ENCODE results near the gene SPATA2L.

SPATA2L gene

GRCh38 chr16:89709716-89710432, 8.4 kb upstream of the SPATA2L start:
- no peak overlapping the region for H3K27ac ChIP-seq (replicated peaks)

GRCh38 chr16:89709166-89709565, 7.7 kb upstream of the SPATA2L start:
- Histone ChIP-seq H3K4me3 (replicated peaks; ENCODE audit: insufficient read depth, low read length) (no peak overlapping the region), H3K27me3 (ENCODE audit: insufficient read depth, poor library complexity, severe bottlenecking) (no peaks in the 10 kb centered on the region), H3K27ac (replicated peaks) (no peak overlapping the region)
- no peak for TF ChIP-seq REST (IDR thresholded peaks at IDR 0.05; ENCODE audit: insufficient replicate concordance, low read depth)
- TF ChIP-seq POLR2AphosphoS5 (IDR thresholded peaks at IDR 0.05; ENCODE audit: low read depth): no peak
- no peak for TF ChIP-seq SPI1 (IDR thresholded peaks at IDR 0.05; ENCODE audit: borderline replicate concordance, low read depth)
- TF ChIP-seq CTCF (IDR thresholded peaks at IDR 0.05; ENCODE audit: insufficient read depth, low read length): no peak
- TF ChIP-seq GABPA (IDR thresholded peaks at IDR 0.05; ENCODE audit: low read depth): no peak
- no peak for DNase-seq (ENCODE audit: low read depth in 1 of 2, low spot score in 1 of 2)

More at GRCh38 chr16:89709716-89710432, 8.4 kb upstream of the SPATA2L start:
- no peak overlapping the region for H3K4me3 ChIP-seq (replicated peaks; ENCODE audit: insufficient read depth, low read length)
- no peak for DNase-seq (ENCODE audit: low read depth in 1 of 2, low spot score in 1 of 2)
- TF ChIP-seq GABPA (IDR thresholded peaks at IDR 0.05; ENCODE audit: low read depth) (no peak), REST (IDR thresholded peaks at IDR 0.05; ENCODE audit: insufficient replicate concordance, low read depth) (no peak), CTCF (IDR thresholded peaks at IDR 0.05; ENCODE audit: insufficient read depth, low read length) (no peak), POLR2AphosphoS5 (IDR thresholded peaks at IDR 0.05; ENCODE audit: low read depth) (no peak), SPI1 (IDR thresholded peaks at IDR 0.05; ENCODE audit: borderline replicate concordance, low read depth) (no peak)
- no peaks in the 10 kb centered on the region for H3K27me3 ChIP-seq (ENCODE audit: insufficient read depth, poor library complexity, severe bottlenecking)

- DNase-seq (ENCODE audit: low read depth in 1 of 2, low spot score in 1 of 2): no peak
- Histone ChIP-seq H3K4me3 (replicated peaks; ENCODE audit: insufficient read depth, low read length) (no peak overlapping the region), H3K27me3 (ENCODE audit: insufficient read depth, poor library complexity, severe bottlenecking) (no peaks in the 10 kb centered on the region), H3K27ac (replicated peaks) (no peak overlapping the region)
- TF ChIP-seq POLR2AphosphoS5 (IDR thresholded peaks at IDR 0.05; ENCODE audit: low read depth): no peak
- no peak for TF ChIP-seq SPI1 (IDR thresholded peaks at IDR 0.05; ENCODE audit: borderline replicate concordance, low read depth)
- TF ChIP-seq REST (IDR thresholded peaks at IDR 0.05; ENCODE audit: insufficient replicate concordance, low read depth): no peak
- TF ChIP-seq GABPA (IDR thresholded peaks at IDR 0.05; ENCODE audit: low read depth): no peak
- TF ChIP-seq CTCF (IDR thresholded peaks at IDR 0.05; ENCODE audit: insufficient read depth, low read length): no peak
These were observed 7.0 kb upstream of the SPATA2L start for GRCh38 chr16:89708481-89708931.

Measured in HL-60 (cell line).